GM12878 (cell line): ENCODE measurements around the gene LRP1B. TPM values are rescaled to one million over a fixed set of nuclear protein-coding genes. Genes with fewer than 3 reads are reported as not detected.

ENCODE experiments used
- ATF3 ChIP-seq: IDR thresholded peaks from 2 replicates; pipeline ENCODE4 v1.6.1; 2011; ENCODE audit warnings: low read depth, mild to moderate bottlenecking, low read length, moderate library complexity, borderline replicate concordance; ENCODE audit errors: extremely low read depth
- BCL11A ChIP-seq: IDR thresholded peaks from 2 replicates; pipeline ENCODE4 v1.6.1; 2011; ENCODE audit warnings: low read depth, low read length
- BCLAF1 ChIP-seq: fragments of 450-650 bp; IDR thresholded peaks from 2 replicates; pipeline ENCODE4 v1.6.1; 2017; ENCODE audit warnings: antibody characterized with exemption, mild to moderate bottlenecking, moderate library complexity
- CEBPZ ChIP-seq: fragments of 150-350 bp; IDR thresholded peaks from 2 replicates; pipeline ENCODE4 v1.6.1; 2016; ENCODE audit warnings: low read depth, low read length
- ELK1 ChIP-seq: IDR thresholded peaks from 2 replicates; pipeline ENCODE4 v1.6.1; 2012; ENCODE audit warnings: low read depth, low read length, improper control_type of control experiment
- EP300 ChIP-seq, 2 experiments: fragments of 150-350 bp in 1 of 2; IDR thresholded peaks; 2 replicates each; pipeline ENCODE4 v1.6.1; 2011 to 2012; ENCODE audit warnings: low read depth in 2 of 2, low read length in 2 of 2, borderline replicate concordance in 1 of 2, improper control_type of control experiment in 1 of 2, inconsistent platforms in 1 of 2; ENCODE audit not compliant: control insufficient read depth in 1 of 2
- HDAC6 ChIP-seq: fragments of 200-600 bp; sonication (generic); IDR thresholded peaks from one replicate; pipeline ENCODE4 v1.8.0; 2017; ENCODE audit warnings: antibody characterized with exemption; ENCODE audit not compliant: unreplicated experiment
- IRF3 ChIP-seq: fragments of 450-650 bp; IDR thresholded peaks from 2 replicates; pipeline ENCODE4 v1.6.1; 2014; ENCODE audit warnings: mild to moderate bottlenecking
- IRF4 ChIP-seq: IDR thresholded peaks from 2 replicates; pipeline ENCODE4 v1.6.1; 2011; ENCODE audit warnings: low read depth, low read length
- KLF5 ChIP-seq: fragments of 450-650 bp; IDR thresholded peaks from 2 replicates; pipeline ENCODE4 v1.6.1; 2014; ENCODE audit warnings: mild to moderate bottlenecking; ENCODE audit not compliant: partially characterized antibody
- MEF2B ChIP-seq: fragments of 450-650 bp; IDR thresholded peaks from 2 replicates; pipeline ENCODE4 v1.6.1; 2018; ENCODE audit warnings: mild to moderate bottlenecking, moderate library complexity; ENCODE audit not compliant: partially characterized antibody, poor library complexity, severe bottlenecking
- MTA2 ChIP-seq: fragments of 450-650 bp; IDR thresholded peaks from 2 replicates; pipeline ENCODE4 v1.6.1; 2016; ENCODE audit warnings: low read depth, mild to moderate bottlenecking, moderate library complexity
- NR2F1 ChIP-seq: fragments of 450-650 bp; conservative IDR thresholded peaks from 2 replicates; pipeline ENCODE4 v1.6.1; 2017; ENCODE audit warnings: mild to moderate bottlenecking
- PAX5 ChIP-seq: IDR thresholded peaks from 2 replicates; pipeline ENCODE4 v1.6.1; 2011; ENCODE audit warnings: low read depth, low read length, borderline replicate concordance
- RB1 ChIP-seq: fragments of 450-650 bp; formaldehyde crosslinking; IDR thresholded peaks from 2 replicates; pipeline ENCODE4 v1.6.1; 2017; ENCODE audit warnings: mild to moderate bottlenecking, borderline replicate concordance
- RCOR1 ChIP-seq: conservative IDR thresholded peaks from 2 replicates; pipeline ENCODE4 v1.6.1; 2012; ENCODE audit warnings: low read depth, low read length, improper control_type of control experiment
- RELA ChIP-seq: fragments of 450-650 bp; IDR thresholded peaks from 2 replicates; pipeline ENCODE4 v1.8.0; 2014; ENCODE audit warnings: borderline replicate concordance; ENCODE audit not compliant: partially characterized antibody
- SMAD5 ChIP-seq: IDR thresholded peaks from 2 replicates; pipeline ENCODE4 v1.6.1; 2016; ENCODE audit warnings: antibody characterized with exemption, low read depth
- SP1 ChIP-seq: IDR thresholded peaks from one replicate; pipeline ENCODE4 v1.6.1; 2011; ENCODE audit warnings: low read depth, low read length
- TCF12 ChIP-seq: IDR thresholded peaks from 2 replicates; pipeline ENCODE4 v1.6.1; 2011; ENCODE audit warnings: low read depth, mild to moderate bottlenecking, low read length
- ZBED1 ChIP-seq: IDR thresholded peaks from 2 replicates; pipeline ENCODE4 v1.6.1; 2016; ENCODE audit warnings: borderline replicate concordance
- ZNF24 ChIP-seq: fragments of 450-650 bp; IDR thresholded peaks from 2 replicates; pipeline ENCODE4 v1.6.1; 2017; ENCODE audit warnings: antibody characterized with exemption, mild to moderate bottlenecking
- polyA plus RNA-seq, 11 experiments: library from polyadenylated mRNA; depleted of rRNA in 4 of 11; unstranded in 6 of 11; stranded (reverse) in 5 of 11; fragments of >200 nt; fragmentation: Nextera tagmentation in 4 of 11; fragmentation: Illumina TruSeq in 1 of 11; extraction: Ambion mirVana in 4 of 11; extraction: Trizol in 1 of 11; gene quantifications; 1 replicate in 1 of 11; 2 replicates in 10 of 11; pipeline versions ENCODE4 v1.2.1 to v1.2.3, GENCODE V29; 2011 to 2016; ENCODE audit warnings: inconsistent platforms in 2 of 11, missing spikeins in 2 of 11, low read depth in 1 of 11
- total RNA-seq, 4 experiments: library from RNA; depleted of rRNA in 3 of 4; stranded (reverse); fragments of >200 nt in 3 of 4; fragmentation: Illumina TruSeq in 1 of 4; extraction: Trizol in 1 of 4; gene quantifications; 2 replicates each; pipeline versions ENCODE4 v1.2.1 to v1.2.3, GENCODE V29; 2013 to 2021

Gene LRP1B
- total and polyA plus RNA-seq, 10 of the 15 experiments (the other 5 are each of a cell fraction or from before 2014, with no cell fraction given), result under 0.01 to 0.06 (median 0.03) TPM; not detected in 5

GRCh38 chr2:141534666-141535362 is 596.0 kb downstream of the LRP1B start (continued):
- no peak for TF ChIP-seq IRF4
- TF ChIP-seq BCL11A, result no peak
- TF ChIP-seq RCOR1, result no peak
- no peak for TF ChIP-seq ATF3
- no peak for TF ChIP-seq MTA2
- TF ChIP-seq TCF12, result no peak
- peak; percentile 22; the same call in 1 of the 2 replicates for TF ChIP-seq PAX5
- no peak for TF ChIP-seq BCLAF1
- TF ChIP-seq HDAC6, result no peak
- TF ChIP-seq NR2F1, result no peak
- no peak for TF ChIP-seq CEBPZ
- no peak for TF ChIP-seq IRF3
- no peak for TF ChIP-seq RELA
- TF ChIP-seq ZBED1, result peak; percentile 56; the same call in 1 of the 2 replicates
- no peak for TF ChIP-seq SMAD5
- no peak for TF ChIP-seq KLF5
- no peak for TF ChIP-seq MEF2B
- TF ChIP-seq ZNF24, result no peak
- no peak for TF ChIP-seq RB1
- peak; percentile 18 for TF ChIP-seq SP1
- no peak for TF ChIP-seq EP300 (IDR thresholded peaks at IDR 0.05; ENCODE audit: borderline replicate concordance in 1 of 2, control insufficient read depth in 1 of 2, low read depth in 2 of 2, low read length in 2 of 2)
- no peak for TF ChIP-seq ELK1
